Lung (tissue), 12 donors: Measurements from ENCODE around the gene PSMC3IP. TPM values are rescaled to one million over a fixed set of nuclear protein-coding genes. Genes with fewer than 3 reads are reported as not detected.
A peak's percentile ranks its signal among the peaks of the same experiment; 100 is the strongest.
"Not testable (repeated sequence)": the region's sequence is repeated elsewhere in the genome, so short reads cannot be mapped to it uniquely, and the experiment has no call there.

ENCODE experiments used
- ATAC-seq: fragments of 200-7000 bp; cut with Tn5 transposase; one replicate; pipeline ENCODE4 v1.9.1; 2020; ENCODE audit warnings: moderate number of reproducible peaks; ENCODE audit not compliant: insufficient read depth, low FRiP score
- DNase-seq, 3 donors: peaks; one replicate each; pipeline ENCODE4 v3.0.0-alpha.2; 2013 to 2017
- H3K27ac ChIP-seq, 2 donors: one replicate each; pipeline ENCODE4 v1.5.1; 2013; ENCODE audit warnings: mild to moderate bottlenecking in 2 of 2, moderate library complexity in 2 of 2, control low read depth in 1 of 2, inconsistent platforms in 1 of 2, low read depth in 1 of 2, low read length in 1 of 2
- H3K27me3 ChIP-seq, 3 donors: one replicate each; pipeline ENCODE4 v1.5.1; 2013; ENCODE audit warnings: low read length in 2 of 3; ENCODE audit not compliant: control insufficient read depth in 3 of 3, insufficient read depth in 3 of 3
- H3K36me3 ChIP-seq, 4 donors: one replicate each; pipeline ENCODE4 v1.5.1; 2013; ENCODE audit warnings: low read length in 4 of 4, mild to moderate bottlenecking in 1 of 4, moderate library complexity in 1 of 4; ENCODE audit not compliant: control insufficient read depth in 4 of 4, insufficient read depth in 4 of 4
- H3K4me1 ChIP-seq, 5 donors: one replicate each; pipeline ENCODE4 v1.5.1; 2013; ENCODE audit warnings: low read length in 5 of 5, mild to moderate bottlenecking in 2 of 5, moderate library complexity in 1 of 5; ENCODE audit not compliant: control insufficient read depth in 5 of 5, insufficient read depth in 5 of 5
- H3K4me3 ChIP-seq: one replicate; pipeline ENCODE4 v1.5.1; 2013; ENCODE audit warnings: mild to moderate bottlenecking, control low read depth, moderate library complexity
- H3K9ac ChIP-seq, 2 donors: one replicate each; pipeline ENCODE4 v1.5.1; 2013; ENCODE audit warnings: low read length in 2 of 2, control low read depth in 1 of 2; ENCODE audit not compliant: insufficient read depth in 1 of 2
- H3K9me3 ChIP-seq, 4 donors: one replicate each; pipeline ENCODE4 v1.5.1; 2013; ENCODE audit warnings: low read length in 3 of 4, mild to moderate bottlenecking in 1 of 4, moderate library complexity in 1 of 4; ENCODE audit not compliant: control insufficient read depth in 4 of 4, insufficient read depth in 3 of 4
- WGBS, 2 donors: extraction: QIAGEN DNeasy Blood & Tissue Kit; methylation state at CpG; one replicate each; pipeline ENCODE4 v1.1.7; 2013; 5-methylcytosine and 5-hydroxymethylcytosine counted together
- polyA plus RNA-seq, 2 donors: library from polyadenylated mRNA; stranded (reverse); fragments of 200-250 nt; gene quantifications; one replicate each; pipeline ENCODE4 v1.2.1, GENCODE V29; 2013
- total RNA-seq, 2 donors: library from RNA; depleted of rRNA in 1 of 2; stranded (reverse); fragments of >200 nt in 1 of 2; gene quantifications; one replicate each; pipeline ENCODE4 v1.2.1, GENCODE V29; 2014 to 2021
- TF ChIP-seq, protein P1 (sequence below): IDR thresholded peaks from 2 replicates; pipeline ENCODE4 v1.5.1; 2012; ENCODE audit warnings: mild to moderate bottlenecking; ENCODE audit errors: control extremely low read depth, extremely low read depth
- donor health status: control.
- donor health status: control.
- donor health status: Bipolar disorder and iron deficiency.
- donor health status: healthy.
- donor health status: DM: yes; HTN: yes; CAD: no.

Gene PSMC3IP
- total and polyA plus RNA-seq, 4 donors = 3.4 to 7.5 (median 4.0) TPM

DNA sequence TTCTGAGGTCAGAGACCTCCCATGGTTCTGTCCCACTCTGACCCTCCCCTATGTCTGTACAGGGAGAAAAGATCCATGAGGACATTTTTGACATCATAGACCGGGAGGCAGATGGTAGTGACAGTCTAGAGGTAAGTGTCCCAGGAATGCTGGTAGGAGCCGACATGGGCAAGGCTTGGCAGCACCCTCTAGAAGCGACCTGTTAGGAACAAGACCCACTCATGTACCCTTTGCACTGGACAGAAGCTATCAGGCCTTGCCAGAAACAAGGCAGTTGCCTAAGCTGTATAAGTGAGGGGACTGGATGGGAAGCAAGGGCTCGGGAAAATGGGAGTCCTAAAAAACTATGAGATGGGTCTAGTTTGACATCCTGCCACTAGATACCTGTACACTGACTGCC lies 34.5 kb upstream of the PSMC3IP start:
- H3K4me1 ChIP-seq = peaks cover 0 to 17% (median 4%) of the 10 kb centered on the region in 5 donors
- ATAC-seq = no peak
- no peak overlapping the region for H3K27ac ChIP-seq
- no peak overlapping the region for H3K4me3 ChIP-seq
- peaks cover 0 to 3% (median 0%) of the 10 kb centered on the region in 4 donors for H3K9me3 ChIP-seq
- 96 to 97% methylated on average over 4 of the region's 4 CpGs for WGBS, 2 donors
- DNase-seq = no peak
- peaks cover 7 to 28% (median 21%) of the 10 kb centered on the region in 4 donors for H3K36me3 ChIP-seq
- H3K9ac ChIP-seq = no peak overlapping the region
- TF ChIP-seq, protein P1, sequence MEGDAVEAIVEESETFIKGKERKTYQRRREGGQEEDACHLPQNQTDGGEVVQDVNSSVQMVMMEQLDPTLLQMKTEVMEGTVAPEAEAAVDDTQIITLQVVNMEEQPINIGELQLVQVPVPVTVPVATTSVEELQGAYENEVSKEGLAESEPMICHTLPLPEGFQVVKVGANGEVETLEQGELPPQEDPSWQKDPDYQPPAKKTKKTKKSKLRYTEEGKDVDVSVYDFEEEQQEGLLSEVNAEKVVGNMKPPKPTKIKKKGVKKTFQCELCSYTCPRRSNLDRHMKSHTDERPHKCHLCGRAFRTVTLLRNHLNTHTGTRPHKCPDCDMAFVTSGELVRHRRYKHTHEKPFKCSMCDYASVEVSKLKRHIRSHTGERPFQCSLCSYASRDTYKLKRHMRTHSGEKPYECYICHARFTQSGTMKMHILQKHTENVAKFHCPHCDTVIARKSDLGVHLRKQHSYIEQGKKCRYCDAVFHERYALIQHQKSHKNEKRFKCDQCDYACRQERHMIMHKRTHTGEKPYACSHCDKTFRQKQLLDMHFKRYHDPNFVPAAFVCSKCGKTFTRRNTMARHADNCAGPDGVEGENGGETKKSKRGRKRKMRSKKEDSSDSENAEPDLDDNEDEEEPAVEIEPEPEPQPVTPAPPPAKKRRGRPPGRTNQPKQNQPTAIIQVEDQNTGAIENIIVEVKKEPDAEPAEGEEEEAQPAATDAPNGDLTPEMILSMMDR = no peak
- no peaks in the 10 kb centered on the region for H3K27me3 ChIP-seq

DNA sequence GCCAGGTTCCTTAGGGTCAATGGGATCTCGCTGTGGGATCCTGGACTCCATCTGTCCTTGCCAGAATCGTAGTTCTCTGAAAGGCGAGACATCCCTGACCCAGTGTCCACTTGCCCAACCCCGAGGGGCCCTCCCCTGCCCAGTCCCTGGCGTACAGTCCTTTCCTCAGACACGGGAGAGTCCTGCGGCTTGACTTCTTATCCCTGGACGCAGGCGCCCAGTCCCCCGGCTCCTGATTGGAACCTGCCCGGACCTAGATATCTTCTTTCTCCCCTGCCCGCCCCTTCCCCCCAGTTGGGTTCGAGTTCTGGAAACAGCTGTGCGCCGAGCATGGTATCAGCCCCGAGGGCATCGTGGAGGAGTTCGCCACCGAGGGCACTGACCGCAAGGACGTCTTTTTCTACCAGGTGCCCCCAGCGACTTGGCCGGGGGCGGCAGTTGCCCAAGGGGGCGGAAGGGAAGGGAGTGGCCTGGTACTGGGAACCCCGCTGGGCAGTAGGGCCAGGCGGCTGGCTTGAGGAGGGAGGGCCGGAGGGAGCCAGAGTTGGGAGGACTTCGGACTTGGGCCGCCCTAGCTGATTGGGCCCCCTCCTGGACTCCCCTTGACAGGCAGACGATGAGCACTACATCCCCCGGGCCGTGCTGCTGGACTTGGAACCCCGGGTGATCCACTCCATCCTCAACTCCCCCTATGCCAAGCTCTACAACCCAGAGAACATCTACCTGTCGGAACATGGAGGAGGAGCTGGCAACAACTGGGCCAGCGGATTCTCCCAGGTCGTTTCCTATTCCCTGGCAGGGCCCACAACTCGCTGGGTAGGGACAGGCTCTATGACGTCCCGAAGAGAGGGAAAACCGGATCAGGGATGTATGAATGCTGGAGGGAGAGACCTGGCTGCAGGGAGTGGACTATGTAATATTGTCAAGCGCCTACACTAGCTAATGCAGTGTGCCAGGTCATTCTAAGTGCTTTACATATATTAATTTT lies 32.6 kb upstream of the PSMC3IP start:
- peak overlapping the region; percentile 53 to 83 for H3K27ac ChIP-seq
- peak in 1 of 3 donors; percentile 4 for DNase-seq
- not testable (repeated sequence) for H3K27me3 ChIP-seq, H3K9me3 ChIP-seq
- H3K36me3 ChIP-seq = peaks cover 5 to 21% (median 16%) of the 10 kb centered on the region in 4 donors
- peak overlapping the region; percentile 46 for H3K4me3 ChIP-seq
- 16 to 19% methylated on average over 32 to 35 of the region's 42 CpGs for WGBS, 2 donors
- peaks cover 0 to 19% (median 8%) of the 10 kb centered on the region in 5 donors for H3K4me1 ChIP-seq
- peak overlapping the region in 1 of 2 donors; percentile 75 for H3K9ac ChIP-seq
- ATAC-seq = peak; percentile 3

DNA sequence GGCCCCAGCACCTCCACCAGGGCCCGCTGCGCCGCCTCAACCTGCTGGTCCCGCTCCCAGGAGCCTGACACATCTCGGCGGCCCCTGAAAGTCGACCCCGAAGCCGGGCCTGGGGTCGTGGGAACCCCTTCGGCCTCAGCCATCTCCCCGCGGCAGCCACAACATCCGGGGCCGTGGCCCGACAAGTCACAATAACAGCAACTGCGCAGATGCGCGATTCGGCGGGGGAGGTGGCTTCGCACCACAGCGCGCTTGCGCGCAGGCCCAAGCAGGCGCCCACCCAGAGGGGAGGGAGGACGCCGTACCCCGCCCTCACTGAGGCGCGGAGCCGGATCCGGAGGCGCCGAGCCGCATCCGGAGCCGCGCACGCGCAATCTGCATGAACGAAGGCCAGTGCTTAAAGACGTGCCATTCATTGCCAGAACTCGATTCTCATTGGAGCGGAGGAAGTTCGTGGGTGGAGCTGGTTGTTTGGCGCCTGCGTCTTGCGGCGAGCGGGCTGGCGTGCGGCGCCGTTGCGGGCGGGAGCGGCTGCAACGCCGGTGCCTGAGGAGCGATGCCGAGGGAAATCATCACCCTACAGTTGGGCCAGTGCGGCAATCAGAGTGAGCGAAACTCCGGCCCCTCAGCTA lies 31.8 kb upstream of the PSMC3IP start, which contains the start of the genes RETREG3 and TUBG1:
Gene RETREG3, minus strand, starts transcription at position 193 of the 632 bp plus-strand sequence. Its CDS starts 50 bp downstream, at position 143.
Gene TUBG1, plus strand, starts transcription at position 502 of the 632 bp plus-strand sequence. Its CDS starts 55 bp downstream, at position 557.
- DNase-seq (peak; percentile 99 to 100 (median 99)), ATAC-seq (peak; percentile 96)
- TF ChIP-seq, protein P1 = no peak
- H3K36me3 ChIP-seq = peaks cover 0 to 15% (median 9%) of the 10 kb centered on the region in 4 donors
- peak within 1 kb of the TSS; percentile 95 for H3K4me3 ChIP-seq
- peak within 1 kb of the TSS; percentile 87 to 92 for H3K27ac ChIP-seq
- 0% methylated on average over 62 to 66 of the region's 66 CpGs for WGBS, 2 donors
- peaks cover 0 to 19% (median 8%) of the 10 kb centered on the region in 5 donors for H3K4me1 ChIP-seq
- peak within 1 kb of the TSS; percentile 48 to 75 for H3K9ac ChIP-seq
- no peaks in the 10 kb centered on the region for H3K27me3 ChIP-seq
- H3K9me3 ChIP-seq = no peaks in the 10 kb centered on the region
